Activated CD4-positive, alpha-beta T cell treated with anti-CD3 and anti-CD28 coated beads for 24 hours (primary cell): ENCODE results near the gene DBF4.

Source experiments
- DNase-seq, 2 donors: peaks; one replicate each; pipeline ENCODE4 v3.0.0-alpha.2; 2020; ENCODE audit warnings: low read depth in 2 of 2

The DBF4 gene

DNA sequence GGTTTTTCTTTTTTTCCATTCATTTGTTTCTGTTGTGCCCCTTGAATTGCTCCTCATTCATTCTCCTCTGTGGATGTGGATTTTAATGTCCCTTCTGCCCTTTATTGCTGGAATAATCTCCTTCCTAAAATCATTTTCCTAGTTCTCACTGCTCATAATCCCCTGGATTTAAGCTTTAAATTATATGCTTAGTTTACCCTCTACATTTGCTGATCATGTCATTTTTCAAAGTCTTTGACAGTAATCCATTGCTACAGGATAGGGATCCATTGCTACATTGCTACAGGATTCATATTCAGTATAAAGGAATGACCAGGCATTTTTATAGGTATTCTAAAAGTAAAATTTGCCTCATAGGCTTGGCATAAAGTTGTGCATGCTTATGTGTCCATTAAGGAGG is 72.1 kb downstream of the DBF4 start:
- no peak for DNase-seq
